Measurements from ENCODE around the gene PATE1. TPM values are rescaled to one million over a fixed set of nuclear protein-coding genes. Genes with fewer than 3 reads are reported as not detected.
"Not testable (repeated sequence)": the region's sequence is repeated elsewhere in the genome, so short reads cannot be mapped to it uniquely, and the experiment has no call there.

PATE1 gene
- not detected in 2 replicates for total RNA-seq

- DNase-seq (ENCODE audit: low read depth): no peak
- TF ChIP-seq CTCF (IDR thresholded peaks at IDR 0.05; ENCODE audit: insufficient read depth, low read length, poor library complexity, severe bottlenecking): no peak
- no peaks in the 10 kb centered on the region for H3K27me3 ChIP-seq (ENCODE audit: control insufficient read depth, insufficient read depth, low read length)
- no peaks in the 10 kb centered on the region for H3K36me3 ChIP-seq (ENCODE audit: control insufficient read depth, insufficient read depth, low read length)
- H3K4me3 ChIP-seq (ENCODE audit: low read depth, low read length): no peak within 1 kb of the TSS
These were observed at the start of gene PATE1 for GRCh38 chr11:125745979-125746378. Gene PATE1, plus strand, starts transcription at chr11:125746279. Its CDS starts 26 bp downstream, at chr11:125746305.

- no peak for TF ChIP-seq CTCF (IDR thresholded peaks at IDR 0.05; ENCODE audit: insufficient read depth, low read length, poor library complexity, severe bottlenecking)
These were observed 45.0 kb upstream of the PATE1 start for GRCh38 chr11:125701018-125701610.

GRCh38 chr11:125701858-125702621 lies 44.0 kb upstream of the PATE1 start:
- no peaks in the 10 kb centered on the region for H3K27me3 ChIP-seq (ENCODE audit: control insufficient read depth, insufficient read depth, low read length)
- H3K4me3 ChIP-seq (ENCODE audit: low read depth, low read length): no peak overlapping the region
- no peak for DNase-seq (ENCODE audit: low read depth)
- no peaks in the 10 kb centered on the region for H3K36me3 ChIP-seq (ENCODE audit: control insufficient read depth, insufficient read depth, low read length)
- no peak for TF ChIP-seq CTCF (IDR thresholded peaks at IDR 0.05; ENCODE audit: insufficient read depth, low read length, poor library complexity, severe bottlenecking)

More at GRCh38 chr11:125701018-125701610, 45.0 kb upstream of the PATE1 start:
- Histone ChIP-seq H3K27me3 (ENCODE audit: control insufficient read depth, insufficient read depth, low read length) (no peaks in the 10 kb centered on the region), H3K4me3 (ENCODE audit: low read depth, low read length) (no peak overlapping the region), H3K36me3 (ENCODE audit: control insufficient read depth, insufficient read depth, low read length) (no peaks in the 10 kb centered on the region)
- no peak for DNase-seq (ENCODE audit: low read depth)

GRCh38 chr11:125704686-125705085 lies 41.4 kb upstream of the PATE1 start:
- H3K4me3 ChIP-seq (ENCODE audit: low read depth, low read length); H3K36me3 ChIP-seq (ENCODE audit: control insufficient read depth, insufficient read depth, low read length); H3K27me3 ChIP-seq (ENCODE audit: control insufficient read depth, insufficient read depth, low read length); DNase-seq (ENCODE audit: low read depth): not testable (repeated sequence)

GRCh38 chr11:125720781-125721180 lies 25.3 kb upstream of the PATE1 start:
- Histone ChIP-seq H3K4me3 (ENCODE audit: low read depth, low read length) (no peak overlapping the region), H3K27me3 (ENCODE audit: control insufficient read depth, insufficient read depth, low read length) (no peaks in the 10 kb centered on the region), H3K36me3 (ENCODE audit: control insufficient read depth, insufficient read depth, low read length) (no peaks in the 10 kb centered on the region)
- no peak for DNase-seq (ENCODE audit: low read depth)
- no peak for TF ChIP-seq CTCF (IDR thresholded peaks at IDR 0.05; ENCODE audit: insufficient read depth, low read length, poor library complexity, severe bottlenecking)

GRCh38 chr11:125724125-125724524 lies 22.0 kb upstream of the PATE1 start:
- H3K36me3 ChIP-seq (ENCODE audit: control insufficient read depth, insufficient read depth, low read length): no peaks in the 10 kb centered on the region
- no peak overlapping the region for H3K4me3 ChIP-seq (ENCODE audit: low read depth, low read length)
- DNase-seq (ENCODE audit: low read depth): no peak
- TF ChIP-seq CTCF (IDR thresholded peaks at IDR 0.05; ENCODE audit: insufficient read depth, low read length, poor library complexity, severe bottlenecking): no peak
- H3K27me3 ChIP-seq (ENCODE audit: control insufficient read depth, insufficient read depth, low read length): no peaks in the 10 kb centered on the region

Data from kidney epithelial cell (primary cell).